Measurements from ENCODE around the gene EPHA2.
A peak's percentile ranks its signal among the peaks of the same experiment; 100 is the strongest.

Gene EPHA2

GRCh38 chr1:16092097-16092922 lies 63.6 kb downstream of the EPHA2 start:
- no peak for DNase-seq (ENCODE audit: low spot score)

- DNase-seq (ENCODE audit: low spot score), result no peak
Measured at GRCh38 chr1:16091296-16091695, 64.6 kb downstream of the EPHA2 start.

GRCh38 chr1:16090076-16090826 lies 65.6 kb downstream of the EPHA2 start:
- DNase-seq (ENCODE audit: low spot score), result no peak

- DNase-seq (ENCODE audit: low spot score), result peak; percentile 62
Measured at GRCh38 chr1:16088996-16089395, 66.9 kb downstream of the EPHA2 start.

GRCh38 chr1:16088351-16088911 lies 67.4 kb downstream of the EPHA2 start:
- DNase-seq (ENCODE audit: low spot score), result no peak

GRCh38 chr1:16087733-16088132 lies 68.1 kb downstream of the EPHA2 start:
- no peak for DNase-seq (ENCODE audit: low spot score)

- no peak for DNase-seq (ENCODE audit: low spot score)
Measured at GRCh38 chr1:16085522-16085921, 70.3 kb downstream of the EPHA2 start.

- no peak for DNase-seq (ENCODE audit: low spot score)
Measured at GRCh38 chr1:16083486-16083885, 72.4 kb downstream of the EPHA2 start.

- DNase-seq (ENCODE audit: low spot score), result peak; percentile 84
Measured at GRCh38 chr1:16082283-16083038, 73.4 kb downstream of the EPHA2 start.

- no peak for DNase-seq (ENCODE audit: low spot score)
Measured at GRCh38 chr1:16081636-16082035, 74.2 kb downstream of the EPHA2 start.

GRCh38 chr1:16080422-16081150 lies 75.3 kb downstream of the EPHA2 start:
- DNase-seq (ENCODE audit: low spot score), result no peak

- DNase-seq (ENCODE audit: low spot score), result peak; percentile 84
Measured at GRCh38 chr1:16078925-16079656, 76.8 kb downstream of the EPHA2 start.

- DNase-seq (ENCODE audit: low spot score), result no peak
Measured at GRCh38 chr1:16077406-16078245, 78.2 kb downstream of the EPHA2 start.

GRCh38 chr1:16076865-16077238 lies 79.0 kb downstream of the EPHA2 start:
- peak; percentile 75 for DNase-seq (ENCODE audit: low spot score)

GRCh38 chr1:16076031-16076864 lies 79.6 kb downstream of the EPHA2 start:
- DNase-seq (ENCODE audit: low spot score), result peak; percentile 90

GRCh38 chr1:16075337-16076030 lies 80.4 kb downstream of the EPHA2 start:
- DNase-seq (ENCODE audit: low spot score), result peak; percentile 43

Data from AG20443 (cell line).